HCT116 (cell line): ENCODE results near the gene TMC6. TPM values are rescaled to one million over a fixed set of nuclear protein-coding genes. Genes with fewer than 3 reads are reported as not detected.

Experiments
- ATAC-seq: fragments of 200-7000 bp; cut with Tn5 transposase; 2 replicates; pipeline ENCODE4 v1.9.1; 2020; ENCODE audit warnings: mild to moderate bottlenecking, moderate library complexity
- BruUV-seq: library from RNA; stranded (reverse); fragments of 400-500 nt; replicated peaks from 2 replicates; lab custom pipeline; 2021; lab: Mats Ljungman, UMichigan
- CTCF ChIA-PET: fragments of 300-600 bp; sonication (Branson Sonifier 250); formaldehyde crosslinking; loops from one replicate; lab custom pipeline; 2021; ENCODE audit warnings: antibody characterized with exemption; lab: Charles Lee
- POLR2A ChIA-PET: fragments of 300-600, 350-600 bp; sonication (Branson Sonifier 250); formaldehyde crosslinking; loops from one replicate; lab custom pipeline; 2021; ENCODE audit warnings: antibody characterized with exemption; lab: Charles Lee
- RAD21 ChIA-PET, 2 experiments: fragments of 300-600 bp; sonication (Branson Sonifier 250); formaldehyde crosslinking; loops; one replicate each; lab custom pipeline; 2023; ENCODE audit warnings: low total read pairs in 2 of 2; ENCODE audit not compliant: uncharacterized antibody in 2 of 2, unreplicated experiment in 2 of 2, low non-redundant PET in 1 of 2; lab: Charles Lee
- DNase-seq: peaks from one replicate; pipeline ENCODE4 v3.0.0-alpha.2; 2010; ENCODE audit warnings: low read depth, low spot score
- H2AFZ ChIP-seq: fragments of 200-600 bp; shearing (Covaris generic), sonication (generic); 2 replicates; pipeline ENCODE4 v1.6.1; 2017; ENCODE audit warnings: low read depth, mixed run types, mixed read lengths, antibody characterized with exemption, low read length; ENCODE audit not compliant: poor library complexity, severe bottlenecking
- H3K27ac ChIP-seq: 2 replicates; pipeline ENCODE4 v1.5.1; 2012; ENCODE audit warnings: low read depth, low read length
- H3K27me3 ChIP-seq: fragments of 200-600 bp; sonication (generic); 2 replicates; pipeline ENCODE4 v1.6.1; 2016; ENCODE audit warnings: mixed run types, low read length, mixed read lengths; ENCODE audit not compliant: insufficient read depth
- H3K36me3 ChIP-seq, 2 experiments: fragments of 200-500 bp in 1 of 2; fragments of 200-600 bp in 1 of 2; sonication (Bioruptor generic) in 1 of 2; sonication (generic) in 1 of 2; 2 replicates each; pipeline versions ENCODE4 v1.5.1 to v1.6.1; 2014 to 2016; ENCODE audit warnings: low read length in 2 of 2, inconsistent platforms in 1 of 2, mixed read lengths in 1 of 2, mixed run types in 1 of 2; ENCODE audit not compliant: insufficient read depth in 2 of 2, control insufficient read depth in 1 of 2
- H3K4me1 ChIP-seq, 2 experiments: fragments of 200-600 bp in 1 of 2; sonication (generic) in 1 of 2; 2 replicates each; pipeline versions ENCODE4 v1.5.1 to v1.6.1; 2012 to 2017; ENCODE audit warnings: low read length in 2 of 2, inconsistent platforms in 1 of 2, mild to moderate bottlenecking in 1 of 2, mixed read lengths in 1 of 2, mixed run types in 1 of 2, moderate library complexity in 1 of 2; ENCODE audit not compliant: insufficient read depth in 2 of 2, control insufficient read depth in 1 of 2
- H3K4me2 ChIP-seq: fragments of 200-600 bp; sonication (generic); 2 replicates; pipeline ENCODE4 v1.6.1; 2017; ENCODE audit warnings: mixed run types, low read length, mixed read lengths
- H3K4me3 ChIP-seq, 2 experiments: fragments of 200-600 bp in 1 of 2; sonication (generic) in 1 of 2; replicated peaks in 1 of 2; 2 replicates each; pipeline ENCODE4 v1.5.1; 2011 to 2016; ENCODE audit warnings: low read length in 2 of 2, control low read depth in 1 of 2, low read depth in 1 of 2, mild to moderate bottlenecking in 1 of 2, mixed read lengths in 1 of 2, mixed run types in 1 of 2
- H3K79me2 ChIP-seq: fragments of 200-600 bp; sonication (generic); 2 replicates; pipeline ENCODE4 v1.6.1; 2017; ENCODE audit warnings: mild to moderate bottlenecking, mixed run types, low read length, moderate library complexity, mixed read lengths; ENCODE audit not compliant: insufficient read depth
- H3K9ac ChIP-seq: fragments of 200-600 bp; sonication (generic); 2 replicates; pipeline ENCODE4 v1.6.1; 2016; ENCODE audit warnings: low read length, mixed read lengths
- H3K9me2 ChIP-seq: fragments of 200-600 bp; sonication (generic), shearing (Covaris generic); 2 replicates; pipeline ENCODE4 v1.6.1; 2017; ENCODE audit warnings: mixed run types, mild to moderate bottlenecking, moderate library complexity; ENCODE audit not compliant: insufficient read depth
- H3K9me3 ChIP-seq, 2 experiments: fragments of 200-500 bp in 1 of 2; fragments of 200-600 bp in 1 of 2; sonication (Bioruptor generic) in 1 of 2; sonication (generic) in 1 of 2; 2 replicates each; pipeline ENCODE4 v1.6.1; 2014 to 2017; ENCODE audit warnings: low read length in 2 of 2, mixed read lengths in 2 of 2, inconsistent platforms in 1 of 2, low read depth in 1 of 2, mild to moderate bottlenecking in 1 of 2, mixed run types in 1 of 2, moderate library complexity in 1 of 2; ENCODE audit not compliant: control insufficient read depth in 1 of 2, insufficient read depth in 1 of 2
- H4K20me1 ChIP-seq: fragments of 200-600 bp; sonication (generic), shearing (Covaris generic); 2 replicates; pipeline ENCODE4 v1.6.1; 2017; ENCODE audit warnings: mixed run types, mild to moderate bottlenecking, moderate library complexity; ENCODE audit not compliant: insufficient read depth
- EGR1 ChIP-seq: IDR thresholded peaks from 2 replicates; pipeline ENCODE4 v1.6.1; 2012; ENCODE audit warnings: low read depth
- ELF1 ChIP-seq: IDR thresholded peaks from 2 replicates; pipeline ENCODE4 v1.6.1; 2012; ENCODE audit warnings: low read depth, borderline replicate concordance
- RAD21 ChIP-seq: IDR thresholded peaks from 2 replicates; pipeline ENCODE4 v1.6.1; 2012; ENCODE audit warnings: low read depth, mild to moderate bottlenecking
- REST ChIP-seq: IDR thresholded peaks from 2 replicates; pipeline ENCODE4 v1.6.1; 2012; ENCODE audit warnings: low read depth
- SIN3A ChIP-seq: IDR thresholded peaks from 2 replicates; pipeline ENCODE4 v1.6.1; 2012; ENCODE audit warnings: low read depth
- SRF ChIP-seq: IDR thresholded peaks from 2 replicates; pipeline ENCODE4 v1.6.1; 2012; ENCODE audit warnings: low read depth
- TCF7L2 ChIP-seq: IDR thresholded peaks from 2 replicates; pipeline ENCODE4 v1.7.0; 2011; ENCODE audit warnings: borderline replicate concordance, inconsistent platforms; ENCODE audit not compliant: insufficient read depth, insufficient read length; ENCODE audit errors: extremely low read depth
- YY1 ChIP-seq: IDR thresholded peaks from 2 replicates; pipeline ENCODE4 v1.6.1; 2011; ENCODE audit warnings: low read length, low read depth, moderate library complexity, mild to moderate bottlenecking; ENCODE audit not compliant: insufficient replicate concordance; ENCODE audit errors: extremely low read depth
- ZFX ChIP-seq: fragments of 450-650 bp; IDR thresholded peaks from 2 replicates; pipeline ENCODE4 v1.6.1; 2017
- intact Hi-C: fragments of 100-400 bp; cut with micrococcal nuclease; formaldehyde crosslinking; loops from 2 replicates; pipeline ENCODE4 v1.10.0; 2022
- total RNA-seq: library from RNA; stranded (reverse); gene quantifications from one replicate; pipeline ENCODE4 v1.2.1, GENCODE V29; 2021; ENCODE audit not compliant: unreplicated experiment
- TF ChIP-seq, protein P1 (sequence below): IDR thresholded peaks from 2 replicates; pipeline ENCODE4 v1.6.1; 2012
- TF ChIP-seq, protein P2 (sequence below): IDR thresholded peaks from 2 replicates; pipeline ENCODE4 v1.6.1; 2012
- TF ChIP-seq, protein P3 (sequence below): IDR thresholded peaks from 2 replicates; pipeline ENCODE4 v1.6.1; 2011; ENCODE audit warnings: mild to moderate bottlenecking, low read length, moderate library complexity; ENCODE audit not compliant: insufficient replicate concordance; ENCODE audit errors: extremely low read depth

The TMC6 gene
- total RNA-seq, 1 experiment from 2014 or later = 142 TPM

DNA sequence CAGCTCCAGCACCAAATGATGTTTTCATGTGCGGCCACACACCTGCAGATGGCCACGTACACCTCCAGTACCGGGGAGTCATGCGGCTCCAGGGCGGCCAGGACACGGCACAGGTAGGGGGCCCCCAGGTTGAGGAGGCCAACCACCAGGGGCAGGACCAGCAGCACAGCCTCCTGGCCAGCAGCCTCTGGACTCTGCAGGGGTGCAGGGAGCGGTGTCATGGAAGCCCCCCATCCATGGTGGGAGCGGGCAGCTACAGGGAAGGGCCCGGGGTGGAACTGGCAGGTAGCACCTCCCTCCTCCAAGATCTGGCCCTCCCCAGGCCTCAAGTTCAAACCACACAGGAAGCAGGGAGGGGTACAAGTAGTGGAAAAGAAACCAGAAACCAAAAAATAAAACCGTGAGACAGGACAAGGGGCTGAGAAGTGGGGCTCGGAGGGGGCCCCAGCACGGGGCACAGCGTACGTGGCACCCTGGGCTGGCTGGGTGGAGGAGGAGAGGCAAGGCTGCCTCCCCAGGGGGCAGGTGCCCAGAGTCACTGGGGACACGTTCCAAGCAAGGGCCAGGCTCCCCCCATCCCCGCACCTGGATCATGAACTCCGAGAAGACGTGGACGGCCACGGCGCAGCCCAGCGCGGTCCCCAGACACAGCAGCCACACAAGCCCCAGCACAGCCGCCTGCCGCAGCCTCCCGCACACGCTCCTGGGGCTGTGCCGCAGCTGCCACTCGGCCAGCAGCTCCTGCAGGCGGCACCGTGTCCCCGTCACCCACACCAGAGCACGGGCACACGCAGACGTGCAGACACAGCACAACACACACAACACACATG is 7.4 kb downstream of the TMC6 start:
- H3K9me3 ChIP-seq = no peaks in the 10 kb centered on the region
- H3K79me2 ChIP-seq = no peaks in the 10 kb centered on the region; the same call in 1 of the 2 replicates
- H3K4me2 ChIP-seq = no peak overlapping the region
- no peak overlapping the region for H3K27ac ChIP-seq
- H3K27me3 ChIP-seq = no peaks in the 10 kb centered on the region
- no peak overlapping the region for H3K9ac ChIP-seq
- RAD21 ChIA-PET = no interaction called here
- intact Hi-C loops = no loop called here
- CTCF ChIA-PET = no interaction called here
- peaks cover 5 to 27% of the 10 kb centered on the region in 2 experiments; a peak in 3 of 4 replicates for H3K36me3 ChIP-seq
- no peak for DNase-seq
- no peak for ATAC-seq
- no peak for TF ChIP-seq SRF
- TF ChIP-seq, protein P1, sequence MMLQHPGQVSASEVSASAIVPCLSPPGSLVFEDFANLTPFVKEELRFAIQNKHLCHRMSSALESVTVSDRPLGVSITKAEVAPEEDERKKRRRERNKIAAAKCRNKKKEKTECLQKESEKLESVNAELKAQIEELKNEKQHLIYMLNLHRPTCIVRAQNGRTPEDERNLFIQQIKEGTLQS = no peak
- TF ChIP-seq, protein P2, sequence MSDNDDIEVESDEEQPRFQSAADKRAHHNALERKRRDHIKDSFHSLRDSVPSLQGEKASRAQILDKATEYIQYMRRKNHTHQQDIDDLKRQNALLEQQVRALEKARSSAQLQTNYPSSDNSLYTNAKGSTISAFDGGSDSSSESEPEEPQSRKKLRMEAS = no peak
- no peak overlapping the region for H2AFZ ChIP-seq
- no peaks in the 10 kb centered on the region for H3K9me2 ChIP-seq
- H4K20me1 ChIP-seq = no peaks in the 10 kb centered on the region
- H3K4me3 ChIP-seq = no peak overlapping the region
- POLR2A ChIA-PET = no interaction called here
- no peaks in the 10 kb centered on the region for H3K4me1 ChIP-seq
- no TSS peak for BruUV-seq

- ATAC-seq (no peak), DNase-seq (no peak)
- CTCF ChIA-PET = interaction anchor here (1.0 kb wide), 1 partner anchor 472 kb away, joined by 3 read pairs; no protein-coding TSS in a partner anchor
- Histone ChIP-seq H3K4me1 (no peaks in the 10 kb centered on the region), H4K20me1 (no peaks in the 10 kb centered on the region), H3K79me2 (no peaks in the 10 kb centered on the region), H2AFZ (no peak overlapping the region), H3K36me3 (peaks cover 5 to 27% of the 10 kb centered on the region in 2 experiments; a peak in 3 of 4 replicates), H3K27me3 (no peaks in the 10 kb centered on the region), H3K9me3 (no peaks in the 10 kb centered on the region), H3K27ac (no peak overlapping the region), H3K9me2 (no peaks in the 10 kb centered on the region), H3K4me3 (no peak overlapping the region), H3K9ac (no peak overlapping the region), H3K4me2 (no peak overlapping the region)
- RAD21 ChIA-PET = no interaction called here
- POLR2A ChIA-PET = no interaction called here
- no TSS peak for BruUV-seq
- intact Hi-C loops = no loop called here
- TF ChIP-seq SRF (no peak), REST (no peak), TCF7L2 (no peak), YY1 (no peak), SIN3A (no peak), ZFX (no peak), RAD21 (no peak), ELF1 (no peak), EGR1 (no peak)
- TF ChIP-seq, protein P3, sequence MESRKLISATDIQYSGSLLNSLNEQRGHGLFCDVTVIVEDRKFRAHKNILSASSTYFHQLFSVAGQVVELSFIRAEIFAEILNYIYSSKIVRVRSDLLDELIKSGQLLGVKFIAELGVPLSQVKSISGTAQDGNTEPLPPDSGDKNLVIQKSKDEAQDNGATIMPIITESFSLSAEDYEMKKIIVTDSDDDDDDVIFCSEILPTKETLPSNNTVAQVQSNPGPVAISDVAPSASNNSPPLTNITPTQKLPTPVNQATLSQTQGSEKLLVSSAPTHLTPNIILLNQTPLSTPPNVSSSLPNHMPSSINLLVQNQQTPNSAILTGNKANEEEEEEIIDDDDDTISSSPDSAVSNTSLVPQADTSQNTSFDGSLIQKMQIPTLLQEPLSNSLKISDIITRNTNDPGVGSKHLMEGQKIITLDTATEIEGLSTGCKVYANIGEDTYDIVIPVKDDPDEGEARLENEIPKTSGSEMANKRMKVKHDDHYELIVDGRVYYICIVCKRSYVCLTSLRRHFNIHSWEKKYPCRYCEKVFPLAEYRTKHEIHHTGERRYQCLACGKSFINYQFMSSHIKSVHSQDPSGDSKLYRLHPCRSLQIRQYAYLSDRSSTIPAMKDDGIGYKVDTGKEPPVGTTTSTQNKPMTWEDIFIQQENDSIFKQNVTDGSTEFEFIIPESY = no peak
- TF ChIP-seq, protein P1 = no peak
Measured at GRCh38 chr17:78120537-78120936, 8.0 kb downstream of the TMC6 start.
